IMR-90 (cell line): Measurements from ENCODE around the gene ADAP1. TPM values are rescaled to one million over a fixed set of nuclear protein-coding genes. Genes with fewer than 3 reads are reported as not detected.
A peak's percentile ranks its signal among the peaks of the same experiment; 100 is the strongest.

Experiments
- ATAC-seq: fragments of 200-7000 bp; cut with Tn5 transposase; 2 replicates; pipeline ENCODE4 v1.9.1; 2020; ENCODE audit warnings: low read depth, mild to moderate bottlenecking, moderate library complexity
- BruUV-seq: library from RNA; stranded (reverse); fragments of 400-500 nt; replicated peaks from 2 replicates; lab custom pipeline; 2021; lab: Mats Ljungman, UMichigan
- CTCF ChIA-PET: fragments of 300-600 bp; formaldehyde crosslinking; extraction: SDS; loops from one replicate; lab custom pipeline; 2021; ENCODE audit warnings: antibody characterized with exemption; lab: Yijun Ruan, JAX
- POLR2A ChIA-PET: fragments of 300-600 bp; sonication (Branson Sonifier 250); formaldehyde crosslinking; loops from one replicate; lab custom pipeline; 2022; ENCODE audit warnings: antibody characterized with exemption; ENCODE audit not compliant: unreplicated experiment; lab: Charles Lee
- DNase-seq: peaks from one replicate; pipeline ENCODE4 v3.0.0; 2013
- H2AFZ ChIP-seq: replicated peaks from 2 replicates; pipeline ENCODE3; 2013; ENCODE audit warnings: low read length, mild to moderate bottlenecking; ENCODE audit not compliant: poor library complexity
- H2AK5ac ChIP-seq: 2 replicates; pipeline ENCODE4 v1.6.1; 2013; ENCODE audit warnings: low read depth, low read length, inconsistent platforms
- H2AK9ac ChIP-seq: replicated peaks from 2 replicates; pipeline ENCODE3; 2013; ENCODE audit warnings: mild to moderate bottlenecking, low read depth, low read length, moderate library complexity; ENCODE audit not compliant: poor library complexity
- H2BK120ac ChIP-seq: 2 replicates; pipeline ENCODE4 v1.6.1; 2013; ENCODE audit warnings: low read depth, low read length, inconsistent platforms
- H2BK15ac ChIP-seq: 3 replicates; pipeline ENCODE4 v1.6.1; 2013; ENCODE audit warnings: low read depth, low read length, inconsistent platforms
- H2BK20ac ChIP-seq: 2 replicates; pipeline ENCODE4 v1.6.1; 2013; ENCODE audit warnings: low read depth, mild to moderate bottlenecking, inconsistent platforms, low read length, moderate library complexity
- H2BK5ac ChIP-seq: 2 replicates; pipeline ENCODE4 v1.6.1; 2013; ENCODE audit warnings: mild to moderate bottlenecking, low read depth, low read length, inconsistent platforms; ENCODE audit not compliant: poor library complexity, severe bottlenecking
- H3K14ac ChIP-seq: replicated peaks from 2 replicates; pipeline ENCODE4 v1.6.1; 2013; ENCODE audit warnings: low read depth, low read length, inconsistent platforms
- H3K18ac ChIP-seq: 2 replicates; pipeline ENCODE4 v1.6.1; 2013; ENCODE audit warnings: low read depth, low read length, control low read depth
- H3K23ac ChIP-seq: 2 replicates; pipeline ENCODE4 v1.6.1; 2013; ENCODE audit warnings: low read depth, low read length, inconsistent platforms
- H3K27ac ChIP-seq: 2 replicates; pipeline ENCODE4 v1.5.1; 2013; ENCODE audit warnings: mild to moderate bottlenecking, control low read depth, low read length; ENCODE audit not compliant: insufficient read depth
- H3K27me3 ChIP-seq: 2 replicates; pipeline ENCODE4 v1.6.1; 2013; ENCODE audit warnings: low read length; ENCODE audit not compliant: control insufficient read depth, insufficient read depth
- H3K36me3 ChIP-seq: 2 replicates; pipeline ENCODE4 v1.6.1; 2013; ENCODE audit warnings: low read length, mixed read lengths; ENCODE audit not compliant: control insufficient read depth, insufficient read depth
- H3K4ac ChIP-seq: 2 replicates; pipeline ENCODE4 v1.6.1; 2013; ENCODE audit warnings: low read depth, low read length, inconsistent platforms
- H3K4me1 ChIP-seq: 2 replicates; pipeline ENCODE4 v1.6.1; 2013; ENCODE audit warnings: low read length, mixed read lengths; ENCODE audit not compliant: control insufficient read depth, insufficient read depth
- H3K4me2 ChIP-seq: 2 replicates; pipeline ENCODE4 v1.6.1; 2013; ENCODE audit warnings: low read depth, mild to moderate bottlenecking, control low read depth, low read length, moderate library complexity
- H3K4me3 ChIP-seq: 2 replicates; pipeline ENCODE4 v1.5.1; 2013; ENCODE audit warnings: low read depth, mild to moderate bottlenecking, control low read depth, low read length, moderate library complexity; ENCODE audit not compliant: insufficient read depth
- H3K56ac ChIP-seq: 2 replicates; pipeline ENCODE4 v1.6.1; 2013; ENCODE audit warnings: low read length, inconsistent platforms; ENCODE audit not compliant: insufficient read depth; ENCODE audit errors: extremely low read depth
- H3K79me1 ChIP-seq, 2 experiments: 2 replicates each; pipeline ENCODE4 v1.6.1; 2013; ENCODE audit warnings: low read length in 2 of 2, inconsistent platforms in 1 of 2, low read depth in 1 of 2
- H3K9ac ChIP-seq: 2 replicates; pipeline ENCODE4 v1.6.1; 2013; ENCODE audit warnings: low read depth, low read length, control low read depth
- H3K9me1 ChIP-seq: 2 replicates; pipeline ENCODE4 v1.6.1; 2013; ENCODE audit warnings: low read length, inconsistent platforms; ENCODE audit not compliant: insufficient read depth
- H3K9me3 ChIP-seq: 2 replicates; pipeline ENCODE4 v1.6.1; 2013; ENCODE audit warnings: low read length; ENCODE audit not compliant: control insufficient read depth, insufficient read depth
- H4K20me1 ChIP-seq: 2 replicates; pipeline ENCODE4 v1.6.1; 2013; ENCODE audit warnings: low read length, inconsistent platforms; ENCODE audit not compliant: insufficient read depth
- H4K5ac ChIP-seq: 2 replicates; pipeline ENCODE4 v1.6.1; 2013; ENCODE audit warnings: mild to moderate bottlenecking, low read depth, low read length, control low read depth
- H4K8ac ChIP-seq, 2 experiments: 2 replicates each; pipeline ENCODE4 v1.6.1; 2013; ENCODE audit warnings: low read depth in 2 of 2, low read length in 2 of 2, control low read depth in 1 of 2, inconsistent platforms in 1 of 2
- H4K91ac ChIP-seq: 2 replicates; pipeline ENCODE4 v1.6.1; 2013; ENCODE audit warnings: low read depth, low read length, inconsistent platforms; ENCODE audit not compliant: insufficient read depth
- FOS ChIP-seq: fragments of 150-350 bp; IDR thresholded peaks from 2 replicates; pipeline ENCODE4 v1.6.1; 2016; ENCODE audit warnings: low read depth, low read length
- MAZ ChIP-seq: IDR thresholded peaks from 2 replicates; pipeline ENCODE4 v1.6.1; 2012; ENCODE audit warnings: low read depth, mild to moderate bottlenecking, low read length, improper control_type of control experiment, moderate library complexity, borderline replicate concordance
- RFX5 ChIP-seq: IDR thresholded peaks from 2 replicates; pipeline ENCODE4 v1.8.0; 2012; ENCODE audit warnings: low read depth, mild to moderate bottlenecking, low read length, moderate library complexity
- WGBS, 2 experiments: methylation state at CpG; one replicate each; pipeline versions ENCODE4 v1.1.5 to v1.1.7; 2013; ENCODE audit warnings: missing lambda C conversion rate in 2 of 2; ENCODE audit not compliant: insufficient read length in 1 of 2; ENCODE audit errors: extremely low coverage in 2 of 2; 5-methylcytosine and 5-hydroxymethylcytosine counted together
- dilution Hi-C: fragments of 300-500 bp; cut with HindIII; formaldehyde crosslinking; loops from one replicate; pipeline ENCODE4 v1.14.3; 2018; ENCODE audit warnings: low sequenced_read_pairs; ENCODE audit not compliant: unreplicated experiment
- in situ Hi-C: fragments of 300-500 bp; cut with MboI; formaldehyde crosslinking; loops from 3 replicates; pipeline ENCODE4 v1.14.3; 2019; ENCODE audit warnings: low sequenced_read_pairs, inconsistent platforms, mixed read lengths
- intact Hi-C: fragments of 100-400 bp; cut with micrococcal nuclease; formaldehyde crosslinking; loops from 2 replicates; pipeline ENCODE4 v1.10.0; 2022
- polyA plus RNA-seq, 3 experiments: library from polyadenylated mRNA; depleted of rRNA; stranded (reverse); fragments of >200 nt; gene quantifications; 2 replicates each; pipeline ENCODE4 v1.2.3, GENCODE V29; 2012; ENCODE audit warnings: low replicate concordance in 1 of 3
- total RNA-seq: library from RNA; depleted of rRNA; stranded (reverse); fragments of >200 nt; gene quantifications from 2 replicates; pipeline ENCODE4 v1.2.3, GENCODE V29; 2012

Gene ADAP1
- total and polyA plus RNA-seq, 2 of the 4 experiments (the other 2 are of a cell fraction), result 1.4 to 2.0 TPM

- Histone ChIP-seq H3K4ac (peak overlapping the region; percentile 16), H2AFZ (peak overlapping the region; percentile 89), H4K91ac (no peak overlapping the region), H3K4me2 (no peak overlapping the region), H3K4me1 (peaks cover 8% of the 10 kb centered on the region), H3K36me3 (no peaks in the 10 kb centered on the region), H4K20me1 (no peaks in the 10 kb centered on the region), H3K79me1 (no peaks in the 10 kb centered on the region), H3K9ac (no peak overlapping the region), H2BK120ac (no peak overlapping the region; the same call in 1 of the 2 replicates), H4K8ac (peak overlapping the region; percentile 56 to 84; a peak in 1 of 4 replicates), H3K27me3 (no peaks in the 10 kb centered on the region), H3K27ac (no peak overlapping the region; the same call in 1 of the 2 replicates), H3K23ac (no peak overlapping the region), H2AK5ac (no peak overlapping the region), H3K9me1 (no peaks in the 10 kb centered on the region), H2BK5ac (no peak overlapping the region), H3K18ac (no peak overlapping the region), H2AK9ac (peak overlapping the region; percentile 65), H3K4me3 (no peak overlapping the region), H3K9me3 (no peaks in the 10 kb centered on the region), H2BK15ac (no peak overlapping the region), H2BK20ac (0 out of 2 replicates have a peak overlapping the region, but pooled peaks have one; percentile 6), H3K14ac (no peak overlapping the region), H3K56ac (no peak overlapping the region), H4K5ac (no peak overlapping the region)
- in situ Hi-C loops (no loop called here), intact Hi-C loops (no loop called here), dilution Hi-C loops (no loop called here)
- TF ChIP-seq FOS (peak; percentile 40; the same call in 1 of the 2 replicates), RFX5 (no peak), MAZ (peak; percentile 30; the same call in 1 of the 2 replicates)
- ATAC-seq (peak; percentile 60), DNase-seq (peak; percentile 47)
- BruUV-seq, result no TSS peak
- 67% methylated on average over 23 of the region's 40 CpGs; no CpG with 5 or more reads in 1 of the 2 experiments for WGBS, 2 experiments
- ChIA-PET CTCF (no interaction called here), POLR2A (no interaction called here)
These were observed 31.1 kb downstream of the ADAP1 start for GRCh38 chr7:923108-924041.
